DOHH2 (cell line): Measurements from ENCODE around the gene STEAP1B.
"Not testable (repeated sequence)": the region's sequence is repeated elsewhere in the genome, so short reads cannot be mapped to it uniquely, and the experiment has no call there.

ENCODE experiments used
- H3F3A ChIP-seq: fragments of 200-600 bp; sonication (generic), shearing (Covaris generic); 2 replicates; pipeline ENCODE4 v1.6.0; 2016; ENCODE audit warnings: antibody characterized with exemption, mild to moderate bottlenecking; ENCODE audit not compliant: control insufficient read depth, insufficient read depth
- H3K27ac ChIP-seq: fragments of 200-600 bp; sonication (generic); 2 replicates; pipeline ENCODE4 v1.5.1; 2014; ENCODE audit warnings: low read depth, mild to moderate bottlenecking, low read length, moderate library complexity
- H3K27me3 ChIP-seq: fragments of 200-600 bp; sonication (generic); 2 replicates; pipeline ENCODE4 v1.6.1; 2014; ENCODE audit warnings: mild to moderate bottlenecking, low read length, mixed read lengths; ENCODE audit not compliant: control insufficient read depth
- H3K36me3 ChIP-seq: fragments of 200-600 bp; sonication (generic); 2 replicates; pipeline ENCODE4 v1.6.1; 2014; ENCODE audit warnings: mild to moderate bottlenecking, low read length, moderate library complexity, mixed read lengths; ENCODE audit not compliant: control insufficient read depth
- H3K4me1 ChIP-seq: fragments of 200-600 bp; sonication (generic); 2 replicates; pipeline ENCODE4 v1.6.1; 2014; ENCODE audit warnings: mild to moderate bottlenecking, low read length, mixed read lengths; ENCODE audit not compliant: control insufficient read depth
- H3K4me2 ChIP-seq: fragments of 200-600 bp; sonication (generic); 2 replicates; pipeline ENCODE4 v1.6.0; 2014; ENCODE audit warnings: mild to moderate bottlenecking, low read length, moderate library complexity
- H3K4me3 ChIP-seq: fragments of 200-600 bp; sonication (generic); 2 replicates; pipeline ENCODE4 v1.5.1; 2014; ENCODE audit warnings: mild to moderate bottlenecking, low read length, mixed read lengths
- H3K79me2 ChIP-seq: fragments of 200-600 bp; sonication (generic); 2 replicates; pipeline ENCODE4 v1.6.1; 2014; ENCODE audit warnings: mild to moderate bottlenecking, low read length, mixed read lengths; ENCODE audit not compliant: control insufficient read depth
- H3K9me2 ChIP-seq: fragments of 200-600 bp; sonication (generic); replicated peaks from 2 replicates; pipeline ENCODE4 v1.6.1; 2014; ENCODE audit warnings: mild to moderate bottlenecking, low read length, mixed read lengths; ENCODE audit not compliant: control insufficient read depth
- H3K9me3 ChIP-seq: fragments of 200-600 bp; sonication (generic); 2 replicates; pipeline ENCODE4 v1.6.1; 2014; ENCODE audit warnings: antibody characterized with exemption, low read length, mixed read lengths; ENCODE audit not compliant: control insufficient read depth, insufficient read depth
- H4K20me1 ChIP-seq: fragments of 200-600 bp; sonication (generic); 2 replicates; pipeline ENCODE4 v1.6.0; 2014; ENCODE audit warnings: low read depth, mild to moderate bottlenecking, antibody characterized with exemption, low read length, moderate library complexity; ENCODE audit not compliant: control insufficient read depth, insufficient read depth
- EZH2phosphoT487 ChIP-seq: fragments of 200-600 bp; sonication (generic); IDR thresholded peaks from 2 replicates; pipeline ENCODE4 v1.6.1; 2017; ENCODE audit warnings: borderline replicate concordance, mild to moderate bottlenecking, antibody characterized with exemption, low read length, moderate library complexity, mixed read lengths
- TF ChIP-seq, protein P1 (sequence below): fragments of 200-600 bp; sonication (generic); IDR thresholded peaks from one replicate; pipeline ENCODE4 v1.5.1; 2014; ENCODE audit warnings: antibody characterized with exemption, mild to moderate bottlenecking, low read depth, low read length; ENCODE audit not compliant: poor library complexity, severe bottlenecking

Gene STEAP1B

DNA sequence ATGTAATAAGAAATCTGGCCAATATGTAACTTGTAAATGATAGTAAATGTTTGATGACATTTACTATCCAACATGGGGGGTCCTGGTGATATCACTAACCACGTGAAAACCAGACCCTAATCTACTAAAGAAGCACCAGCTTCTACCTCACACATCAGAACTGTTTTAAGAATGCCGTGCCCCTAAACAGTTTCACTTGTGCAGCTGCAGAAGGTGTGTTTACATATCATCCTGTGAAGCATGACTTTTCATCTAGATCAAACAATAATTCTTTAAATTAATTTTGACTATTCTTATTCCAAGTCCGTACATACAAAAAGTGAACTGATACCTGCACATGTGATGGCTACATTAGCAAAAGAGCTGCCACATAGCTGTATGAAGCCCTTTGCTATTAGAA lies 61.0 kb downstream of the STEAP1B start:
- Histone ChIP-seq H3K4me1 (peaks cover 98% of the 10 kb centered on the region), H3K9me3 (no peaks in the 10 kb centered on the region), H3F3A (peaks cover 63% of the 10 kb centered on the region), H3K36me3 (peaks cover 41% of the 10 kb centered on the region), H3K4me3 (peak overlapping the region; percentile 55), H3K9me2 (no peaks in the 10 kb centered on the region), H3K27ac (peak overlapping the region; percentile 95), H3K4me2 (peak overlapping the region; percentile 74), H3K79me2 (peaks cover 45% of the 10 kb centered on the region), H3K27me3 (no peaks in the 10 kb centered on the region), H4K20me1 (no peaks in the 10 kb centered on the region)
- TF ChIP-seq EZH2phosphoT487 = no peak
- TF ChIP-seq, protein P1, sequence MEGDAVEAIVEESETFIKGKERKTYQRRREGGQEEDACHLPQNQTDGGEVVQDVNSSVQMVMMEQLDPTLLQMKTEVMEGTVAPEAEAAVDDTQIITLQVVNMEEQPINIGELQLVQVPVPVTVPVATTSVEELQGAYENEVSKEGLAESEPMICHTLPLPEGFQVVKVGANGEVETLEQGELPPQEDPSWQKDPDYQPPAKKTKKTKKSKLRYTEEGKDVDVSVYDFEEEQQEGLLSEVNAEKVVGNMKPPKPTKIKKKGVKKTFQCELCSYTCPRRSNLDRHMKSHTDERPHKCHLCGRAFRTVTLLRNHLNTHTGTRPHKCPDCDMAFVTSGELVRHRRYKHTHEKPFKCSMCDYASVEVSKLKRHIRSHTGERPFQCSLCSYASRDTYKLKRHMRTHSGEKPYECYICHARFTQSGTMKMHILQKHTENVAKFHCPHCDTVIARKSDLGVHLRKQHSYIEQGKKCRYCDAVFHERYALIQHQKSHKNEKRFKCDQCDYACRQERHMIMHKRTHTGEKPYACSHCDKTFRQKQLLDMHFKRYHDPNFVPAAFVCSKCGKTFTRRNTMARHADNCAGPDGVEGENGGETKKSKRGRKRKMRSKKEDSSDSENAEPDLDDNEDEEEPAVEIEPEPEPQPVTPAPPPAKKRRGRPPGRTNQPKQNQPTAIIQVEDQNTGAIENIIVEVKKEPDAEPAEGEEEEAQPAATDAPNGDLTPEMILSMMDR = no peak

DNA sequence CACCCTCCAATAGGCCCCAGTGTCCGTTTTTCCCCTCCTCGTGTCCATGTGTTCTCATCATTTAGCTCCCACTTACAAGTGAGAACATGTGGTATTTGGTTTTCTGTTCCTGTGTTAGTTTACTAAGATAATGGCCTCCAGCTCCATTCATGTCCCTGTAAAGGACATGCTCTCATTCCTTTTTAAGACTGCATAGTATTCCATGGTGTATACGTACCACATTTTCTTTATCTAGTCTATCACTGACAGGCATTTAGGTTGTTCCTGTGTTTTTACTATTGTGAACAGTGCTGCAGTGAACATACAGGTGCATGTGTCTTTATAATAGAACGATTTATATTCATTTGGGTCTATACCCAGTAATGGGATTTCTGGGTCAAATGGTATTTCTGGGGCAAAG lies 63.4 kb downstream of the STEAP1B start:
- H3K4me3 ChIP-seq = peak overlapping the region; percentile 61; the same call in 1 of the 2 replicates
- peak overlapping the region; percentile 80; the same call in 1 of the 2 replicates for H3K4me2 ChIP-seq
- peaks cover 96% of the 10 kb centered on the region for H3K4me1 ChIP-seq

DNA sequence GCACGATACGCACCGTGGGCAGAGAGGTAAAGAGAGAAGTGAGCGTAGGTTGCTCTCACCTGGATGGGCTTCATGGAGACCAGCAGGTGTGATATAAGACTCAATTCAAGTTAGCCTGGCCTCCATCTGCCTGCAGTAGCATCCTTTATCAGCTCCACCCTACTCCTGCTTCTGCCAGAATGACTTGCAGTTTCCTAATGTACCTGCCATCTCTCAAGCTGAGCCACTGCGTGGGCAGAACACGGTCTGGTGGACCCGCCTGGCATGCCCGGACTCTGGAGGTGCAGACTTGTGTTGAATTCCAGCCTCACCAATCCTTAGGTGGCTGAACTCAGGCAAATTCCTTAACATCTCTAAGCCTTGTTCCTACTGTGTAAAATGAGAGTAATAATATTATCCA lies 64.3 kb downstream of the STEAP1B start:
- no peaks in the 10 kb centered on the region for H3K9me3 ChIP-seq
- H3K27ac ChIP-seq = peak overlapping the region; percentile 95
- peak overlapping the region; percentile 61 for H3K4me3 ChIP-seq
- peak overlapping the region; percentile 80 for H3K4me2 ChIP-seq
- H3K4me1 ChIP-seq = peaks cover 98% of the 10 kb centered on the region
- peaks cover 50% of the 10 kb centered on the region for H3F3A ChIP-seq
- TF ChIP-seq, protein P1 = no peak
- TF ChIP-seq EZH2phosphoT487 = no peak
- no peaks in the 10 kb centered on the region for H3K27me3 ChIP-seq
- no peaks in the 10 kb centered on the region for H4K20me1 ChIP-seq
- H3K9me2 ChIP-seq = no peaks in the 10 kb centered on the region
- H3K79me2 ChIP-seq = peaks cover 29% of the 10 kb centered on the region
- peaks cover 40% of the 10 kb centered on the region for H3K36me3 ChIP-seq

More for the DNA sequence above, 63.4 kb downstream of the STEAP1B start:
- H3K27me3 ChIP-seq, H4K20me1 ChIP-seq, H3K9me3 ChIP-seq, H3K9me2 ChIP-seq: not testable (repeated sequence)
- Histone ChIP-seq H3K79me2 (peaks cover 34% of the 10 kb centered on the region), H3F3A (peaks cover 55% of the 10 kb centered on the region), H3K27ac (peak overlapping the region; percentile 95), H3K36me3 (peaks cover 36% of the 10 kb centered on the region)

DNA sequence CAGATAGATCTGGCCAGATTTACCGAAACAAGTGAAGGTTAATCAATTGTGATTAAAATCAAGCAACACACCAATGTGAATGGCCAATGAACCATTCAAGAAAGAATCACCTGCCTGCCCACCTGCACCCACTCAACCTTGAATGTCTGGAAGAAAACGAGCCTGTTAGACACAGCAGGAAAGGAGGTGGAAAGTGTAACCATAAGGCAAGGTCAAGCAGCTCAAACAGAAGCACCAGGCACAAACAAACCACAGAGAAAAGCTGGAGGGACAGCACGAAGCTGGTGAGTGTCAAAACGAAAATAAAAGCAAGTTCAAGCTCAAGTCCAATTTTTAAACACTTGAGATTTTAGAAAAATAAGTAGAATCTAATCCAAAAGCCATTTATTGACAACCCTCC lies 64.9 kb downstream of the STEAP1B start:
- no peaks in the 10 kb centered on the region for H3K27me3 ChIP-seq
- no peaks in the 10 kb centered on the region for H3K9me2 ChIP-seq
- H3K79me2 ChIP-seq = peaks cover 29% of the 10 kb centered on the region
- peaks cover 98% of the 10 kb centered on the region for H3K4me1 ChIP-seq
- H3K27ac ChIP-seq = peak overlapping the region; percentile 95
- TF ChIP-seq, protein P1 = no peak
- TF ChIP-seq EZH2phosphoT487 = no peak
- H3K36me3 ChIP-seq = peaks cover 46% of the 10 kb centered on the region
- peaks cover 50% of the 10 kb centered on the region for H3F3A ChIP-seq
- peak overlapping the region; percentile 80 for H3K4me2 ChIP-seq
- peak overlapping the region; percentile 61 for H3K4me3 ChIP-seq
- no peaks in the 10 kb centered on the region for H3K9me3 ChIP-seq
- no peaks in the 10 kb centered on the region for H4K20me1 ChIP-seq
